ENCODE measurements around the gene GLT1D1. TPM values are rescaled to one million over a fixed set of nuclear protein-coding genes. Genes with fewer than 3 reads are reported as not detected.
"Not testable (repeated sequence)": the region's sequence is repeated elsewhere in the genome, so short reads cannot be mapped to it uniquely, and the experiment has no call there.

GLT1D1 gene
- total RNA-seq, 2 donors from 2014 or later: 0.07 to 0.60 TPM

DNA sequence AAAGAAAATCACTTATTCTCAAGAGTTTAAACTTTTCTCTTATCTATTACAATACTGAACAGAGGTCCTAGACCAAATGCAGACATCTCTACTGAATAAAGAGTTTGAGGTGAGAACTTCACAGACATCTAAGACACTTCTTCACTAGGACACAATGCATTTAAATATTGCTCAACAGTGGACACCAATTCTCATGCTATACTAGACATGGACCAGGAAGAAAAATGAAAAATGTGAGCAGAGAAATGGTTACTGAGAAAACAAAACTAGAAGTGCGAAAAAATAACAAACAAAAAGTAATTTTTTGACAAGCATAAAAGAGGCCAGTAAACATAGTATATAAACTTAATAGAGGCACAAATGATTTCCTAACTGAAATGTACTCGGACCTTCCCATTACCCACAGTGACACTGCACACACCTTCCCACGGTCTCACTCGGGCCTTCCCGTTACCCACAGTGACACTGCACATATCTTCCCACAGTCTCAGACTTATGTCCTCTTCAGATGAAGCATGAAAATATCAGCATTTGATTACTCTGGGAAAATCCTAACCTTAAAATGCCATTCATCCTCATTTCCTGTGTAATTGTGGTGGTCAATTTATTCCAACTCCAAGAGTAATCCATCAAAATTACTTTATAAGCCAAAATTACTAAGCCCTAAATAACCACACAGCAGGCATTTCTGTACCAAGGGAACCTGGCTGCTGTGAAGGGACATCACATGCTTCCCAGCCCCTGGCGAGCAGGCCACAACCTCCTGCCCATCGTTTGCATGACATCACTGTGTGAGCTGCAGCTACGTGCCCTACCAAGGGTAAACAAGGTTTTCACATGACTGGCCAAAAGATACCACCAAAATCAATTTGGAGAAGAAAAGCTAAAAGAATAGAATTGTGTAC is 35.9 kb upstream of the GLT1D1 start:
- ATAC-seq (peak in 1 of 2 donors; percentile 33), DNase-seq (ENCODE audit: low spot score in 2 of 2) (no peak)
- peak overlapping the region; percentile 69 to 86 for H3K27ac Mint-ChIP-seq
- H3K9me3 Mint-ChIP-seq: no peaks in the 10 kb centered on the region
- H3K36me3 Mint-ChIP-seq: peaks cover 32 to 38% of the 10 kb centered on the region in 2 donors

DNA sequence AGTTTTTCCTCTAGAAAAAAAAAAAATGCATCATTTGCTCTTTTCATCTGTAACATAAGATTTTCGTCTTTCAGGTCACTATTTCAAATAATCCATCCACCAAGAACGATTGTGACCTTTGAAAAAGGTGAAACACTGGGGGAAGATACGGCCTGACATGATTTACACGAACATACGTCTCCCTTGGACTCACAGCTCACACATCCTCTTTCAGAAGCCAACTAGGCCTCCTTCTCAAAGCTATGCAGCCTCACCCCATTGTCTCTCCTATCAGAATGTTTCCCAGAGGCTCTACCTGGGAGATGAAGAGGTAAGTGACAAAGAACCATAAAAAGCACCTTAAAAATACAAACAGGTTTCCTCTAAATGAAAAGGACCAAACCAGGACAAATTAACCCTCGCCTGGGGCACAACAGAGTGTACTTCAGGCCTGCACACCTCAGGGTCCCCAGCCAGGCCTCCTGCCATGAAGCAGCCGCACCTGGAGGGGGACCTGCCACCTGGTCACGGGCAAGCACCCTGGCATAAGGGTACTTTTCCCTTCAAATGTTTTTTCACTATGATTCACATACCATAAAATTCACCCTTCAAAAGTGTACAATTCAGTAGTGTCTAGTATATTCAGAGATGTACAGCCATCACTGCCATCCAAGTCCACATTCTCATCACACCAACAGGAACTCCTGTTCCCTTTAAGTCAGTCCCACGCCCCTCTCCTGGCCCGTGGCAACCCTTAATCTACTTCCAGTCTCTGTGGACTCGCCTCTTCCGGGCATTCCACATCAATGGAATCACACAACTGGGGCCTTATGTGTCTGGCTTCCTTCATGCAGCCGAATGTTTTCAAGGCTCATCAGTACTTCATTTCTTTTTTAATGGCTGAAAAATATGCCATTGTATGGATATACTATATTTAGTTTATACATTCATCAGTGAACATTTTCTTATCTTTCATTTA is 34.9 kb upstream of the GLT1D1 start:
- no peak for DNase-seq (ENCODE audit: low spot score in 2 of 2)
- no peak for ATAC-seq
- Mint-ChIP-seq H3K9me3 (no peaks in the 10 kb centered on the region), H3K27ac (peak overlapping the region; percentile 69 to 86), H3K36me3 (peaks cover 22 to 29% of the 10 kb centered on the region in 2 donors)

GRCh38 chr12:128819293-128820144 is 33.8 kb upstream of the GLT1D1 start:
- H3K9me3 Mint-ChIP-seq: no peaks in the 10 kb centered on the region
- ATAC-seq (no peak), DNase-seq (ENCODE audit: low spot score in 2 of 2) (no peak)
- H3K27ac Mint-ChIP-seq: no peak overlapping the region
- H3K36me3 Mint-ChIP-seq: peaks cover 15 to 18% of the 10 kb centered on the region in 2 donors

GRCh38 chr12:128820253-128820652 is 33.0 kb upstream of the GLT1D1 start:
- DNase-seq (ENCODE audit: low spot score in 2 of 2) (no peak), ATAC-seq (no peak)
- peaks cover 10 to 12% of the 10 kb centered on the region in 2 donors for H3K36me3 Mint-ChIP-seq
- no peaks in the 10 kb centered on the region for H3K9me3 Mint-ChIP-seq
- no peak overlapping the region for H3K27ac Mint-ChIP-seq

DNA sequence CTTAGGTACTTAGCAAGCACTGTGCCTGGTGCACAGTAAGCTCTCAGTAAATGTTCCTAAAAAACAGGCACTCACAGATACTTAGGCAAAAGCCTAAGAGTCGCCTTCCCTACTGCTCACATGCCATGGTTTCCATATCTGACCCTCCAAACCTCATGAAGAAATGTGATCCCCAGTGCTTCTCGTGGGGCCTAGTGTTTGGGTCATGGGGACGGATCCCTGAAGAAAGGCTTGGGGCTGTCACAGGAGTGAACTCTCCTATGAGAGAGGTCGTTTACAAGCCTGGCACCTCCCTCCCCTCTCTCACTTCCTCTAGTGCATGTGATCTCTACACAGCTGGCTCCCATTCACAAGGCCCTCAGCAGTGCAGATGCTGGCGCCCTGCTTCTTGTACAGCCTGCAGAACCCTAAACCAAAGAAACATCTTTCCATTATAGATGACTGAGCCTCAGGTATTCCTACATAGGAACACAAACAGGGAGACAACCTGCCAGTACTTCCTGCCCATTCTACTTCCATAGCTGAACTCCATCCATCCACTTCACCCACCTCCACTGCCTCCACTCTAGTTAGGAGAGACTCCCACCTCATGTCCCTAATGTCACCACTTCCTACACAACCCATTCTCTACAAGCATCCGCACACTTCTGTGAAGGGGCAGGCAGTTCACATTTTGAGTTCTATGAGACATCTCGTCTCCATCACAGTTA is 32.4 kb upstream of the GLT1D1 start:
- no peak for ATAC-seq
- DNase-seq (ENCODE audit: low spot score in 2 of 2): no peak
- peaks cover 10 to 12% of the 10 kb centered on the region in 2 donors for H3K36me3 Mint-ChIP-seq
- H3K27ac Mint-ChIP-seq: peak overlapping the region; percentile 43 to 86
- no peaks in the 10 kb centered on the region for H3K9me3 Mint-ChIP-seq

DNA sequence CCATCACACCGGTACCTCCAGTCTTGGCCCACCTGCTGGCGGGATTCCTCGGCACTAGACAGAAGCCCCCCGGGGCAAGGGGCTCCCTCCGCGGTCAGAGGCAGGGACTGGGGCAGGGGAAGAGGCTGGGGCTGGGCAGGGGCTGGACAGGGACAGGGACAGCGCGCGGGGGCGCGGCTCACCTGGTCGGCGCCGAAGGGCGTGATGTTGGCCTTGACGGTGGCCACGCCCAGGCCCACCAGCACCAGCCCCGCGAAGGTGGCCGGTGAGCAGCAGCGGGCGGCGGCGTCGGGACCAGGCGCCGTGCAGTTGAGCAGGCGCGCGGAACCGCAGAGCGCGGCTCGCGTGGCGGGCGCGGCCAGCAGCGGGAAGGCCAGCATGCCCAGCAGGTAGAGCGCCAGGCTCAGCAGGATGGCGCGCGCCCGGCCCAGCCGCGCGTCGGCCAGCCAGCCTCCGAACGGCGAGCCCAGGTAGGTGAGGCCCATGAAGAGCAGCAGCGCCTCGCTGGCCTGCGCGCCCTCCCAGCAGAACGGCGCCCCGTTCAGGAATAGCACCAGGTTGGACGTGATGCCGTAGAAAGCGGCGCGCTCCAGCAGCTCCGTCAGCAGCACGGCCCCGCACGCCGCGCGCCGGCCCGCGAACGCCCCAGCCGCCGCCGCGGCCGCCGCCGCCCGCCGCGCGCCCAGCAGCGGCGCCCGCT is 29.9 kb upstream of the GLT1D1 start:
- DNase-seq (ENCODE audit: low spot score in 2 of 2): peak in 1 of 2 donors; percentile 30

DNA sequence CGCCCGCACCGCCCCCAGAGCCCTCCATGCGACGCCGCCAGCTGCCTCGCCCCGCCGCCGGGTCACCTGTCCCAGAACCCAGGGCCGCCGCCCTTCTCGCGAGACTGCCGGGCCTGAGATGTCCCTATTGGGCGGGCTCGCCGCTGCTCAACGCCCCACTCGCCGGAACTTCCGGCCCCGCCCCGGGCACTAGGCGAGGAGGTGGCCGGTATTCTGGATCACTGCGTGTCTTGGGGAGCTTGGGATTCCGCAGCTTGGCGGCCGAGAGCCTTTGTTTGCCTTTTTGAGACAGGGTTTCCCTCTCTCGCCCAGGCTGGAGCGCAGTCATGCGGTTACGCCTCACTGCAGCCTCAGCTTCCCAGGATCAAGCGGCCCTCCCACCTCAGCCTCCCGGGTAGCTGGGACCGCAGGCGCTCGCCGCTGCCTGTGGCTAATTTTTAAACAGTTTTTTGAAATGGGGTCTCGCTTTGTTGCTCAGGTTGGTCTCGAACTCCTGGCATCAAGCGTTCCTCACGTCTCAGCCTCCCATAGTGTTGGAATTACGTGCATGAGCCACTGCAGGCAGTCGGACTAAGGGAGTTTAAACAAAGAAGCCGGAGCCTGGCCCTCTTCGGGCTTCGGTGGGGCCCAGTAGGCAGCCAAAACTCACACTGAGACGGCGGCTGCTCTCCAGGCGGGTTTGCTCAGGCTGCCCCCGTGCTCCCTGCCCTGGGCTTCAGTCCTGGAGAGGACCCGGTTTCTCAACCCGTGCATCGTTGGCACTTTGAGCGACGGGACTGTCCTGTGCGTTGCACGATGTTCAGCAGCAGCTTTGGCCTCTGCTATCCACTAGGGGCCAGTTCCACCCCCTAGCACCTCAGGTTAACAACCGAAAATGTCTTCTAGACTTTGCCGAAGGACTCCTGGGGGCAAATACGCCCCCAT is 29.1 kb upstream of the GLT1D1 start, which contains the start of gene SLC15A4:
TSS of gene SLC15A4 (minus strand) at position 43 of the 924 bp plus-strand sequence. CDS start at position 28, 15 bp downstream.
- DNase-seq (ENCODE audit: low spot score in 2 of 2): peak; percentile 96
- Mint-ChIP-seq H3K9me3 (peaks cover 0 to 8% of the 10 kb centered on the region in 2 donors), H3K36me3 (peaks cover 5 to 12% of the 10 kb centered on the region in 2 donors), H3K27ac (peak within 1 kb of the TSS; percentile 81 to 87)
- peak; percentile 96 to 97 for ATAC-seq

More for the DNA sequence above, 29.9 kb upstream of the GLT1D1 start:
- H3K9me3 Mint-ChIP-seq: peaks cover 0 to 8% of the 10 kb centered on the region in 2 donors
- H3K27ac Mint-ChIP-seq: peak overlapping the region; percentile 81 to 87
- peaks cover 5 to 12% of the 10 kb centered on the region in 2 donors for H3K36me3 Mint-ChIP-seq
- peak; percentile 41 to 49 for ATAC-seq

GRCh38 chr12:128825835-128826234 is 27.4 kb upstream of the GLT1D1 start:
- Mint-ChIP-seq H3K36me3 (peaks cover 5 to 7% of the 10 kb centered on the region in 2 donors), H3K9me3 (peaks cover 0 to 8% of the 10 kb centered on the region in 2 donors), H3K27ac (no peak overlapping the region)
- DNase-seq (ENCODE audit: low spot score in 2 of 2) (no peak), ATAC-seq (no peak)

- H3K27ac Mint-ChIP-seq: no peak overlapping the region
- no peak for DNase-seq (ENCODE audit: low spot score in 2 of 2)
- H3K9me3 Mint-ChIP-seq: peaks cover 0 to 8% of the 10 kb centered on the region in 2 donors
- H3K36me3 Mint-ChIP-seq: no peaks in the 10 kb centered on the region
- no peak for ATAC-seq
Observed at GRCh38 chr12:128827724-128828123, 25.6 kb upstream of the GLT1D1 start.

DNA sequence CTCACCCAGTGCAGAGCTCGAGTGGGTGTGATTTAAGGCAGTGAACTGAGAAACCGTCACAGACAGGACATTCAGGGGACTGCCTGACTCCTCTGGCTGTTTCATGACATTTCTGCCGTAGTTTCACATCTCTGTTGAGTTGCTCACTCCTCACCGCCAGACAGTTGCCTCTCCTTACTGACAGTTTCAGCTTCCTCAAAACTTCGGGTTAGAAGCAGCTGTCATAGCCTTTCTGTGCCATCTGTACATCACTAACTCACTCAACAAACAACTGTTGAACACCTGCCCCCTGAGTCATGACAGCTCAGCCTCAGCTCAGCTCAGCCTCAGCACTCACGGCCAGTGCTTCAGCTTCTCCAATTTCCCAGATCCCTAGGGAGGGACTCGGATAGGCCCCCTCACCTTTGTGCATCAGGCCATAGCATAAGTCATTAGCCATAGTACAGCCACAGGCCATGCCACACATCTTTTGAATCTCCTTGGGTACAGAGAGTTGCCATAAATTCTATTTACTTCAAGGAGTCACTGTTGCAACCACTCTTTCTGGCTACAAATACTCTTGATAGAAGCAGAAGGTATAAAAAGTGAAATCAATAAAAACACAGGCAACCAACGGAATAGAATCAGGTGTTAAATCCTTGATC is 23.3 kb upstream of the GLT1D1 start:
- H3K9me3 Mint-ChIP-seq: peaks cover 0 to 8% of the 10 kb centered on the region in 2 donors
- ATAC-seq: peak; percentile 89 to 93
- no peaks in the 10 kb centered on the region for H3K36me3 Mint-ChIP-seq
- H3K27ac Mint-ChIP-seq: peak overlapping the region; percentile 34 to 92
- peak in 1 of 2 donors; percentile 27 for DNase-seq (ENCODE audit: low spot score in 2 of 2)

DNA sequence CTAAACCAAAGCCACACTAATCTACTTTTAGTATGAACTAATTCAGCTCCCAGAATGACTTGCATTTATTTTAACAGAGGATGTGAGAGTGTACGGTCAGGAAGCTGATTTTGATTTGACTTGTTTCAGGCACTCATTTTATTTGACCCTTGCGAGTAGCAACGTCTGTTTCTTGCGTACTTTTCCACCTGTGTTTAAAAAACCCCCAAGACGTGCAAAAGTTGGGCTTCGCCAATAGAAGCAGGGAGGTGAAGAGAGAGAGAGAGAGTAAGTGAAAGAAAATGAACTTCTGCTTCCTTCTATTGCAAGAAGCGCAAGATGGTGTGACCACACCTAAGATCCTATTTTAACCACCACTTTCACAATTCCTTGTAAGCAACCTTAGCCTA is 22.8 kb upstream of the GLT1D1 start:
- Mint-ChIP-seq H3K9me3 (peaks cover 0 to 8% of the 10 kb centered on the region in 2 donors), H3K27ac (peak overlapping the region; percentile 34 to 92), H3K36me3 (no peaks in the 10 kb centered on the region)
- no peak for DNase-seq (ENCODE audit: low spot score in 2 of 2)
- peak; percentile 43 to 68 for ATAC-seq

DNA sequence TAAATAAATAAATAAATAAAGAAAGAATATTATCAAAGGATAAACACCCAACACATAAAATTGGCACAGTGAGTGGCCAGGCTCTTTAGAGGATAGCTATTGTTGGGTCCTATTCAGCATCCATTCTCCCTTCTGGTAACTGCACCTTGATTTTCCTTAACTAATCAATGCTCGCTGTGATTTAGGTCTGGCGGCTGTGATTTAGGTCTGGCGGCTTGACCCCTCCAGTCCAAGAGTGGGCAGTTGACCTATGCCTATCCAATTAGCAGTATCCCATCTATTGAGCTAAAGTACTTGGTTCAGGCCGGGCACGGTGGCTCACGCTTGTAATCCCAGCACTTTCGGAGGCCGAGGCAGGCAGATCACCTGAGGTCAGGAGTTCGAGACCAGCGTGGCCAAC is 19.9 kb upstream of the GLT1D1 start:
- DNase-seq (ENCODE audit: low spot score in 2 of 2) (no peak), ATAC-seq (no peak)
- H3K27ac Mint-ChIP-seq: no peak overlapping the region
- H3K36me3 Mint-ChIP-seq: no peaks in the 10 kb centered on the region
- no peaks in the 10 kb centered on the region for H3K9me3 Mint-ChIP-seq

DNA sequence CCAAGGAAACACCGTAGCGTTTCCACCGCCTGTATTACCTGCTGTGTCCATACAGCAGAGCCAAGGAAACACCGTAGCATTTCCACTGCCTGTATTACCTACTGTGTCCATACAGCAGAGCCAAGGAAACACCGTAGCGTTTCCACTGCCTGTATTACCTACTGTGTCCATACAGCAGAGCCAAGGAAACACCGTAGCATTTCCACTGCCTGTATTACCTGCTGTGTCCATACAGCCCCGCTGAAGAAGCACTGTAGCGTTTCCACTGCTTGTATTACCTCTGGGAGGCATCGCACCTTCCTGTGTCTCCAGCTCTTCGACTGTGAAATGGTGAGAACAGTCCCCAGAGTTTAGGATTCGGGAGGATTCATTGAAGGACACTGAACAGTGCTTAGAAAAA is 13.4 kb upstream of the GLT1D1 start:
- H3K36me3 Mint-ChIP-seq, ATAC-seq, H3K9me3 Mint-ChIP-seq: not testable (repeated sequence)

More for the DNA sequence above, 13.4 kb upstream of the GLT1D1 start:
- not testable (repeated sequence) for H3K27ac Mint-ChIP-seq; DNase-seq (ENCODE audit: low spot score in 2 of 2)

All from activated naive CD4-positive, alpha-beta T cell treated with anti-CD3 and anti-CD28 coated beads, Interleukin-2, amount 50 U/mL, for 72 hours (primary cell).